K562 (cell line): ENCODE measurements around the gene PUM1. TPM values are rescaled to one million over a fixed set of nuclear protein-coding genes. Genes with fewer than 3 reads are reported as not detected.

Experiments
- ATF3 ChIP-seq, 2 experiments: fragments of 450-650 bp in 1 of 2; sonication (generic) in 1 of 2; formaldehyde crosslinking in 1 of 2; IDR thresholded peaks in 1 of 2; conservative IDR thresholded peaks in 1 of 2; 2 replicates each; pipeline versions ENCODE4 v1.6.1 to v1.8.1; 2016 to 2023; ENCODE audit warnings: mild to moderate bottlenecking in 2 of 2, moderate library complexity in 2 of 2, inconsistent platforms in 1 of 2, missing genetic modification reagents in 1 of 2
- BRCA1 ChIP-seq, 2 experiments: fragments of 450-650 bp in 1 of 2; sonication (generic) in 1 of 2; formaldehyde crosslinking in 1 of 2; IDR thresholded peaks; 2 replicates each; pipeline versions ENCODE4 v1.5.0 to v1.6.1; 2017 to 2020; ENCODE audit warnings: mild to moderate bottlenecking in 1 of 2, missing genetic modification reagents in 1 of 2
- CCNT2 ChIP-seq: IDR thresholded peaks from 2 replicates; pipeline ENCODE4 v1.6.1; 2011; ENCODE audit warnings: borderline replicate concordance, low read depth, mild to moderate bottlenecking, moderate library complexity, mixed read lengths, low read length; ENCODE audit not compliant: insufficient read length; ENCODE audit errors: extremely low read depth
- CGGBP1 ChIP-seq: fragments of 250-450 bp; sonication (Bioruptor Pico); IDR thresholded peaks from 2 replicates; pipeline ENCODE4 v1.9.0; 2021; ENCODE audit warnings: mild to moderate bottlenecking
- ETS1 ChIP-seq: conservative IDR thresholded peaks from 2 replicates; pipeline ENCODE4 v1.6.1; 2011; ENCODE audit warnings: low read depth, mild to moderate bottlenecking, low read length; ENCODE audit not compliant: control insufficient read depth
- FOXJ3 ChIP-seq: sonication (generic); formaldehyde crosslinking; IDR thresholded peaks from 2 replicates; pipeline ENCODE4 v1.4.0; 2020; ENCODE audit warnings: mild to moderate bottlenecking, missing genetic modification reagents
- IRF9 ChIP-seq: fragments of 450-650 bp; IDR thresholded peaks from 2 replicates; pipeline ENCODE4 v1.6.1; 2016; ENCODE audit warnings: missing biosample characterization, missing genetic modification characterization
- MAX ChIP-seq: sonication (generic); formaldehyde crosslinking; IDR thresholded peaks from 2 replicates; pipeline ENCODE4 v1.9.0; 2022; ENCODE audit warnings: mild to moderate bottlenecking, missing genetic modification reagents
- RBBP5 ChIP-seq: fragments of 200-600 bp; sonication (generic); IDR thresholded peaks from 2 replicates; pipeline ENCODE4 v1.6.1; 2012; ENCODE audit warnings: borderline replicate concordance, mild to moderate bottlenecking, low read length, control low read depth, inconsistent platforms; ENCODE audit not compliant: insufficient read depth, poor library complexity, severe bottlenecking
- SPI1 ChIP-seq: IDR thresholded peaks from 2 replicates; pipeline ENCODE4 v1.6.1; 2011; ENCODE audit warnings: low read depth, low read length, control low read depth, borderline replicate concordance
- ZBTB2 ChIP-seq: fragments of 450-650 bp; IDR thresholded peaks from 2 replicates; pipeline ENCODE4 v1.6.1; 2016; ENCODE audit warnings: antibody characterized with exemption
- ZBTB7A ChIP-seq: IDR thresholded peaks from 2 replicates; pipeline ENCODE4 v1.6.1; 2011; ENCODE audit warnings: low read depth, mild to moderate bottlenecking, low read length, moderate library complexity, borderline replicate concordance; ENCODE audit not compliant: control insufficient read depth
- ZFP30 ChIP-seq: fragments of 250-450 bp; sonication (Bioruptor Pico); IDR thresholded peaks from 2 replicates; pipeline ENCODE4 v1.8.0; 2022; ENCODE audit warnings: moderate library complexity, mild to moderate bottlenecking, inconsistent platforms, borderline replicate concordance
- ZNF165 ChIP-seq: fragments of 250-450 bp; sonication (Bioruptor Pico); IDR thresholded peaks from 2 replicates; pipeline ENCODE4 v1.4.0; 2020; ENCODE audit warnings: borderline replicate concordance
- polyA plus RNA-seq, 8 experiments: library from polyadenylated mRNA; depleted of rRNA in 4 of 8; stranded (reverse) in 5 of 8; unstranded in 3 of 8; fragments of >200 nt; fragmentation: Nextera tagmentation in 2 of 8; fragmentation: Illumina TruSeq in 1 of 8; extraction: Ambion mirVana in 2 of 8; extraction: Trizol in 1 of 8; gene quantifications; 2 replicates each; pipeline versions ENCODE4 v1.2.1 to v1.2.3, GENCODE V29; 2011 to 2014; ENCODE audit warnings: inconsistent platforms in 1 of 8, missing spikeins in 1 of 8
- total RNA-seq, 7 experiments: library from RNA; depleted of rRNA in 6 of 7; stranded (reverse); fragments of >200 nt in 6 of 7; fragmentation: Illumina TruSeq in 2 of 7; extraction: Trizol in 2 of 7; gene quantifications; 2 replicates each; pipeline versions ENCODE4 v1.2.1 to v1.2.3, GENCODE V29; 2011 to 2021; ENCODE audit warnings: low replicate concordance in 1 of 7

The PUM1 gene
- total and polyA plus RNA-seq, 9 of the 15 experiments (the other 6 are each of a cell fraction or from before 2014, with no cell fraction given) = 37.7 to 104 (median 55.7) TPM

- TF ChIP-seq BRCA1 (IDR thresholded peaks at IDR 0.05) = no peak
- TF ChIP-seq BRCA1 (CRISPR knock-in tag; IDR thresholded peaks at IDR 0.05) = no peak
- TF ChIP-seq MAX (CRISPR knock-in tag) = no peak
- no peak for TF ChIP-seq SPI1
- TF ChIP-seq FOXJ3 = no peak
- peak; percentile 89 for TF ChIP-seq IRF9 (tag)
- no peak for TF ChIP-seq ETS1
- no peak for TF ChIP-seq CGGBP1 (CRISPR knock-in tag)
- no peak for TF ChIP-seq ZBTB2
- TF ChIP-seq RBBP5 = peak; percentile 28
- TF ChIP-seq ATF3 (IDR thresholded peaks at IDR 0.05) = peak; percentile 100
- TF ChIP-seq ATF3 (CRISPR knock-in tag; conservative IDR thresholded peaks at IDR 0.05) = peak; percentile 74; the same call in 1 of the 2 replicates
- TF ChIP-seq CCNT2 = no peak
- TF ChIP-seq ZNF165 = no peak
- no peak for TF ChIP-seq ZBTB7A
- no peak for TF ChIP-seq ZFP30 (CRISPR knock-in tag)
Observed at GRCh38 chr1:30887485-30888315, 177.8 kb downstream of the PUM1 start (continued).
